K562 (cell line): ENCODE results near the gene GRK1. TPM values are rescaled to one million over a fixed set of nuclear protein-coding genes. Genes with fewer than 3 reads are reported as not detected.

Experiments used
- C11orf30 ChIP-seq: fragments of 450-650 bp; IDR thresholded peaks from 2 replicates; pipeline ENCODE4 v1.6.1; 2016; ENCODE audit warnings: low read depth, mild to moderate bottlenecking
- CBX1 ChIP-seq: sonication (generic); IDR thresholded peaks from 2 replicates; pipeline ENCODE4 v1.6.1; 2016; ENCODE audit warnings: antibody characterized with exemption, low read depth, mild to moderate bottlenecking
- EHMT2 ChIP-seq: fragments of 450-650 bp; IDR thresholded peaks from 2 replicates; pipeline ENCODE4 v1.6.1; 2018; ENCODE audit warnings: antibody characterized with exemption
- NUFIP1 ChIP-seq: fragments of 450-650 bp; IDR thresholded peaks from 2 replicates; pipeline ENCODE4 v1.6.1; 2018; ENCODE audit not compliant: partially characterized antibody
- REST ChIP-seq, 2 experiments: fragments of 450-650 bp; formaldehyde crosslinking in 1 of 2; IDR thresholded peaks; 2 replicates each; pipeline versions ENCODE4 v1.4.0 to v1.6.1; 2014 to 2020; ENCODE audit warnings: mild to moderate bottlenecking in 2 of 2, borderline replicate concordance in 1 of 2, low read depth in 1 of 2
- SPI1 ChIP-seq: IDR thresholded peaks from 2 replicates; pipeline ENCODE4 v1.6.1; 2011; ENCODE audit warnings: low read depth, low read length, control low read depth, borderline replicate concordance
- ZNF174 ChIP-seq: fragments of 250-450 bp; sonication (Bioruptor Pico); IDR thresholded peaks from 2 replicates; pipeline ENCODE4 v1.4.0; 2020; ENCODE audit warnings: mild to moderate bottlenecking
- ZNF280B ChIP-seq: fragments of 250-450 bp; sonication (Bioruptor Pico); IDR thresholded peaks from 2 replicates; pipeline ENCODE4 v1.5.1; 2021; ENCODE audit warnings: mild to moderate bottlenecking
- ZNF431 ChIP-seq: sonication (generic); formaldehyde crosslinking; IDR thresholded peaks from 2 replicates; pipeline ENCODE4 v1.8.0; 2022; ENCODE audit warnings: mild to moderate bottlenecking, missing genetic modification reagents
- polyA plus RNA-seq, 8 experiments: library from polyadenylated mRNA; depleted of rRNA in 4 of 8; stranded (reverse) in 5 of 8; unstranded in 3 of 8; fragments of >200 nt; fragmentation: Nextera tagmentation in 2 of 8; fragmentation: Illumina TruSeq in 1 of 8; extraction: Ambion mirVana in 2 of 8; extraction: Trizol in 1 of 8; gene quantifications; 2 replicates each; pipeline versions ENCODE4 v1.2.1 to v1.2.3, GENCODE V29; 2011 to 2014; ENCODE audit warnings: inconsistent platforms in 1 of 8, missing spikeins in 1 of 8
- total RNA-seq, 7 experiments: library from RNA; depleted of rRNA in 6 of 7; stranded (reverse); fragments of >200 nt in 6 of 7; fragmentation: Illumina TruSeq in 2 of 7; extraction: Trizol in 2 of 7; gene quantifications; 2 replicates each; pipeline versions ENCODE4 v1.2.1 to v1.2.3, GENCODE V29; 2011 to 2021; ENCODE audit warnings: low replicate concordance in 1 of 7
- TF ChIP-seq, protein P1 (sequence below), 2 experiments: fragments of 450-650 bp; conservative IDR thresholded peaks; 2 replicates each; pipeline ENCODE4 v1.6.1; 2017; ENCODE audit warnings: mild to moderate bottlenecking in 2 of 2, moderate library complexity in 2 of 2
- TF ChIP-seq, protein P2 (sequence below): sonication (generic); formaldehyde crosslinking; IDR thresholded peaks from 2 replicates; pipeline ENCODE4 v1.9.0; 2022; ENCODE audit warnings: mild to moderate bottlenecking, missing genetic modification reagents
- TF ChIP-seq, protein P3 (sequence below): fragments of 450-650 bp; formaldehyde crosslinking; IDR thresholded peaks from 2 replicates; pipeline ENCODE4 v1.4.0; 2020; ENCODE audit warnings: mild to moderate bottlenecking, mixed read lengths

GRK1 gene
- total and polyA plus RNA-seq, 9 of the 15 experiments (the other 6 are each of a cell fraction or from before 2014, with no cell fraction given) = 0.09 TPM; not detected in 8

DNA sequence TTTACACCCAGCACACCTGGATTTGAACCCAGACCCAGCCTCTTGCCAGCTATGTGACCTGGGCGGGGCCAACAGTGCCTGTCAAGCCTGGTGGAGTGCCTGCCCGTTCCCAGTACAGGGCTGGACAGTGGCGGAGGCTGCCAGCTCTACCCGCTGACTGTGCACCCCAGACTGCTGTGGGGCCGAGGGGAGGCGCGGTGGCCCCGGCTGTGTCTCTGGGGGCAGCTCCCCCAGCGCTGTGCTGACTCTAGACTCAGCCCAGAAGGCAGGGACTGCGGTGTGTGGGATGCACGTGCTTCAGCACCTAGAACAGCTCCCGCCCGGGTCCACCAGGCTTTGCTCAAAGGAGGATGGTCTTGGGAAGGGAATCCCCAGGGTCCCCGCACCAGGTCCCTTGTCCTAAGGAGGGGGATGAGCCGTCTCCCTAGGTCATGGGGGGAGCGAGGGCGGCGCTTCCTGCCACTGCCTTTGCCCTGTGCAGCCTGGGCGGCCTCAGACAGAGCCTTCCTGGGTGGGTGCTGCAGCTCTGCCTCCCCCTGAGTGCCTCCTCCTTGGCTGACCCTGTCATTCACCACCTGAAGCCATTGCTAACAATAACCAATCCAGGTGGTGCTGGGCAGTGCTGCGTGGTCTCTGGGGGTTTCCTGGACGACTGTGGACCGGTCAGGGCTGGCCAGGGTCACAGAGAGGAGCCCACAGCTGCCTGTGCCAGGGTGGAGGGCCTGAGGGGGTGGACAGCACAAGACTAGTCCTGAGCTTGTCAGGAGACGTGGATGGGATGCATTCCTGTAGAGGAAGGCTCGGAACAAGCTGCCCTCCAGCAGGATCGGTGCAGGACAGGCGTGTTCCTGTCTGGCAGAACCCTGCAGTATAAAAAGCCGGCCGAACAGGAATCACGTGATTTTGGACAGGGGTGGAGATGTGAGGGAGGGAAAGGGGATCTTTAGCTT, 110.6 kb downstream of the GRK1 start (continued):
- TF ChIP-seq C11orf30 (no peak), EHMT2 (peak; percentile 82), REST (IDR thresholded peaks at IDR 0.05; ENCODE audit: borderline replicate concordance) (peak; percentile 93), REST (CRISPR knock-in tag; IDR thresholded peaks at IDR 0.05; ENCODE audit: low read depth) (peak; percentile 90), SPI1 (no peak), ZNF174 (no peak), ZNF431 (CRISPR knock-in tag) (no peak), ZNF280B (CRISPR knock-in tag) (no peak), NUFIP1 (no peak), CBX1 (no peak)
- TF ChIP-seq, protein P1, sequence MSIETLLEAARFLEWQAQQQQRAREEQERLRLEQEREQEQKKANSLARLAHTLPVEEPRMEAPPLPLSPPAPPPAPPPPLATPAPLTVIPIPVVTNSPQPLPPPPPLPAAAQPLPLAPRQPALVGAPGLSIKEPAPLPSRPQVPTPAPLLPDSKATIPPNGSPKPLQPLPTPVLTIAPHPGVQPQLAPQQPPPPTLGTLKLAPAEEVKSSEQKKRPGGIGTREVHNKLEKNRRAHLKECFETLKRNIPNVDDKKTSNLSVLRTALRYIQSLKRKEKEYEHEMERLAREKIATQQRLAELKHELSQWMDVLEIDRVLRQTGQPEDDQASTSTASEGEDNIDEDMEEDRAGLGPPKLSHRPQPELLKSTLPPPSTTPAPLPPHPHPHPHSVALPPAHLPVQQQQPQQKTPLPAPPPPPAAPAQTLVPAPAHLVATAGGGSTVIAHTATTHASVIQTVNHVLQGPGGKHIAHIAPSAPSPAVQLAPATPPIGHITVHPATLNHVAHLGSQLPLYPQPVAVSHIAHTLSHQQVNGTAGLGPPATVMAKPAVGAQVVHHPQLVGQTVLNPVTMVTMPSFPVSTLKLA (conservative IDR thresholded peaks at IDR 0.05) = peak; percentile 52 to 54; a peak in 3 of 4 replicates
- TF ChIP-seq, protein P2, sequence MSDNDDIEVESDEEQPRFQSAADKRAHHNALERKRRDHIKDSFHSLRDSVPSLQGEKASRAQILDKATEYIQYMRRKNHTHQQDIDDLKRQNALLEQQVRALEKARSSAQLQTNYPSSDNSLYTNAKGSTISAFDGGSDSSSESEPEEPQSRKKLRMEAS (CRISPR knock-in tag) = peak; percentile 55
- TF ChIP-seq, protein P3, sequence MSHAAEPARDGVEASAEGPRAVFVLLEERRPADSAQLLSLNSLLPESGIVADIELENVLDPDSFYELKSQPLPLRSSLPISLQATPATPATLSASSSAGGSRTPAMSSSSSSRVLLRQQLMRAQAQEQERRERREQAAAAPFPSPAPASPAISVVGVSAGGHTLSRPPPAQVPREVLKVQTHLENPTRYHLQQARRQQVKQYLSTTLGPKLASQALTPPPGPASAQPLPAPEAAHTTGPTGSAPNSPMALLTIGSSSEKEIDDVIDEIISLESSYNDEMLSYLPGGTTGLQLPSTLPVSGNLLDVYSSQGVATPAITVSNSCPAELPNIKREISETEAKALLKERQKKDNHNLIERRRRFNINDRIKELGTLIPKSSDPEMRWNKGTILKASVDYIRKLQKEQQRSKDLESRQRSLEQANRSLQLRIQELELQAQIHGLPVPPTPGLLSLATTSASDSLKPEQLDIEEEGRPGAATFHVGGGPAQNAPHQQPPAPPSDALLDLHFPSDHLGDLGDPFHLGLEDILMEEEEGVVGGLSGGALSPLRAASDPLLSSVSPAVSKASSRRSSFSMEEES (CRISPR knock-in tag) = peak; percentile 68
